ENCODE data around the gene BATF. TPM values are rescaled to one million over a fixed set of nuclear protein-coding genes. Genes with fewer than 3 reads are reported as not detected.
A peak's percentile ranks its signal among the peaks of the same experiment; 100 is the strongest.

Gene BATF
- total RNA-seq, 1 experiment from 2014 or later = not detected

DNA sequence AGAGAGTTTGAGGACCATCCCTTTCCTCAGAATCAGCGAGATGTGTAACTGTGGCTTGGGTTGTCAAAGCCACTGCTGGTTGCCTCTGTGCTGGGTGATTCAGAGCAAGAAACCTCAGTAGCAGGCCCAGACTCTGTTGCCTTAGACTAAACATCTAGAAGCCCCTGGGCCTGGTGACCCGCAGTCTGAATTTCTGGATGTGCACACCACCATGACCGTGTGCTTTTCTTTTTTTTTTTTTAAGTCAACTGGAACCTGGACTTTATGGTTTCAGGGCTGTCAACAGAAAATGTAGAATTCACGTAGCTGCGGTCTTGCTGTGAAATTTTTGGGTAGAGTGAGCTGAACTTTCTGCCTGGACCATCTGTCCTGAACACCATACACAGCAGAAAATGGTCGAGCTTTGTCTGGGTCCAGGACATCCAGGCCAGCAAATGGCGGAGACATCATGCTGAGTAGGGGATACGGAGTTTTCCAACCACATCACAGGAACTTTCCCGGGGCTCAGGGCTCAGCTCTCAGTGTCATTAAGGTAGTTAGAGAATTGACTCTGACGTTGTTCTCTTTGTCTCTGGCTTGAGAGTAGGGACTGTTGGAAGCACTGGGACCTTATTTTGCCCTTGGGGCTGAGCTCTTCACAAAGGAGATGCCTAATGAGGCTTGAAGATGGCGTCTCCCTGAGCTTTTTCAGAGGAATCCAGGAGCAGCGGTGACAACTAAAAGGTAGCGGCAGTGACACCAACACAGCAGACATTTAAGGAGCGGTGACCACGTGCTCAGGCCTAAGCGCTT lies 23.0 kb upstream of the BATF start:
- DNase-seq (ENCODE audit: low spot score) = no peak

DNA sequence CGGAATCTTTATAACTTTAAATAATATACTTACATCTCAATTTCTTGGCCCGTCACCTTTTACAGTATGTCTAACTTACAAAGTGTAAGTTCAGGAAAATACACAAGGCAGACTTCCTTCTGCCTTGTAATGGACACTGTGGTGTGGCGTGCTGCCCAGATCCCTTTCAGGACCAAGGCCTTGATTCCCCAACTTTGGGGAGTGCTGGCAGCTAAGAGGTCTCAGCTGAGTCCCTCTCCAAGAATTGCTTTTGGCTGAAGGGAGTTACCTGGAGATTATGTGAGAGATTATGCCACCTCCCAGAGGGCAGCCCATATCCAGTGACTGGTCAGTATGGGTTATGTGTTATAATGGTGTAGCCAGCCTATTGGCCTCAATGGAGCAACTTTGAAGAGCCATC lies 21.2 kb upstream of the BATF start:
- no peak for DNase-seq (ENCODE audit: low spot score)

DNA sequence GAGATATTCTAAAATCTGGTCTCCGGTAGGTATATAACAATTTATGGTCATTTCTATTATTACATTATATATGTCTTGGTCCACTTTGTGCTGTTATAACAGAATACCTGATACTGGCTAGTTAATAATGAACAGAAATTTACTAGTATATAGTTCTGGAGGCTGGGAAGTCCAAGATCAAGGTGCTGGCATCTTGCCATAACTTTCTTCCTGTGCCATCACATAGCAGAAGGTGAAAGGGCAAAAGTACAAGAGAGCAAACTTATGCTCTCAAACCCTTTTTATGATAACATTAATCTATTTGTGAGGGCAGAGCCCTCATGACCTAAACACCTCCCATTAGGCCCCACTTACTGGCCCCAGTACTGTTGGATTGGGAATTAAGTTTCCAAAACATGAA lies 17.9 kb upstream of the BATF start:
- DNase-seq (ENCODE audit: low spot score) = no peak

DNA sequence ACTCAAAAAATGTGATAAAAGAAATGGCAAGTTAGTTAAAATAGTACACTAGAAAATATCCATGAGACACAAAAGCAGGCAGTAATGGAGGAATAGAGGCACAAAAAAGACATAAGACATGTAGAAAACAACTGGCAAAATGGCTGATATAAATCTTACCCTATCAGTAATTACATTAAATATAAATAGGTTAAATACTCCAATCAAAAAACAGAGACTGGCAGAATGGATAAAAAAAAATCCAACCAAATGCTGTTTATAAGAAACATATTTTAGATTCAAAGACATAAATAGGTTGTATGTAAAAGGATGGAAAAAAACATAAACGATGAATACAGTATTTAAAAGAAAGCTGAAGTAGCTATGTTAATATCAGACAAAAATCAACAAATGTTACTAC lies 15.3 kb upstream of the BATF start:
- DNase-seq (ENCODE audit: low spot score) = no peak

DNA sequence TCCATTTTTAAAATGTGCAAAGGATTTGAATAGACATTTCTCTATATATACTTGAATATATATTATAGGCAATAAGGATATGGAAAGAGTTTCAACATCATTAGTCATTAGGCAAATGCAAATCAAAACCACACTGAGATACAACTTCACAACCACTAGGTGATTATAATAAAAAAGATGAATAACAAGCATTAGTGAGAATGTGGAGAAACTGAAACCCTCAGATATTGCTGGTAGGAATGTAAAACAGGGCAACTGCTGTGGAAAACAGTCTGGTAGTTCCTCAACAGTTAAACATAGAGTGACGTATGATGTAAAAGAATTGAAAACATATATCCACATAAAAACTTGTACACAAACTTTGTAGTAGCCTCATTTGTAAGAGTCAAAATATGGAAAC lies 11.7 kb upstream of the BATF start:
- no peak for DNase-seq (ENCODE audit: low spot score)

DNA sequence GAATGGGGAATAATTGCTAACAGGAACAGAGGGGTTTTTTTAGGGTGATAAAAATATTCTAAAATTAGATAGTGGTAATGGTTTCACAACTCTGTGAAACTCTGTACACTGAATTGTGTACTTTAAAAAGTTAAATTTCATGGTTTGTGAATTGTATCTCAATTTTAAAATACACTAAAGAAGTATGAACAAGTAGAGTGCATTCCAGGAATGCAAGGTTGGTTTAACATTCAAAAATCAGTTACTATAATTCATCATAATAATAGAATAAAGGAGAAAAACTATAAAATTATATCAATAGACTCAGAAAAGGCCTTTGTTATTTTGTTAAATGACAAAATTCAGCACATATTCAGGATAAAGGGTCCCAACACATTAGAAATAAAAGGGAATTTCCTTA lies 11.1 kb upstream of the BATF start:
- no peak for DNase-seq (ENCODE audit: low spot score)

DNA sequence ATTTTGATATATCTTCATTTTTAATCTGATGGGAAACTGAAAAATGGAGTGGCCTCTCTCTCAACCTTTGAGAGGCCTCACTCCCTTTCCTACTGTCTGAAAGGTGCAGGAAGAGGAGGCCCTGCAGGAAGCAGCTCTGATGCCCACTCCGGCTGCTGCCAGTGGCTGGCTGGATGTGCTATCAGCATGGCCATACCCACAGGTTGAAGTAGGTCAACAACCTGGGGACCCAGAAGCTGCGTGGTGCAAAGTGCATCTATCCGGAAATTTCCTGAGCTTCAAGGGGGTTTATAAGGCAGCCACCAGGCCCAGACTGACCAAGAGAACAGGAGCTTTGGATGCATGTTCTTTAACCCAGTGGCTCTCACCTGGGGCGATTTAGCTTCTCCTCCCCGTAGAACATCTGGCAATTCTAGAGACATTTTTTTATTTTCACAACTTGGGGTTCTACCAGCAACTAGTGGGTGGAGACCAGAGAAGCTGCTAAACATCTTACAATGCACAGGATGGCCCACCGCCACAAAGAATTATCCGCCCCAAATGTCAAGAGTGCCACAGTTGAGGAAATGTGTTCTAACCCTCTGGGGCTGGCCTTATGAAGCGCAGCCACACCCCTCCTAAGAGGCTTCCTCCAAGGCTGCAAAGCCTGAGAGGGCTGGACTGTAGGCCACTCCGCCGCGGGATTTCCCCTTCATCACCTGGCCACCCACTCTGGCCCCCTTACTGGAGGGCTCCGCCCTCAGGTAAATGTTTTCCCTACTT lies 8.2 kb upstream of the BATF start:
- no peak for DNase-seq (ENCODE audit: low spot score)

DNA sequence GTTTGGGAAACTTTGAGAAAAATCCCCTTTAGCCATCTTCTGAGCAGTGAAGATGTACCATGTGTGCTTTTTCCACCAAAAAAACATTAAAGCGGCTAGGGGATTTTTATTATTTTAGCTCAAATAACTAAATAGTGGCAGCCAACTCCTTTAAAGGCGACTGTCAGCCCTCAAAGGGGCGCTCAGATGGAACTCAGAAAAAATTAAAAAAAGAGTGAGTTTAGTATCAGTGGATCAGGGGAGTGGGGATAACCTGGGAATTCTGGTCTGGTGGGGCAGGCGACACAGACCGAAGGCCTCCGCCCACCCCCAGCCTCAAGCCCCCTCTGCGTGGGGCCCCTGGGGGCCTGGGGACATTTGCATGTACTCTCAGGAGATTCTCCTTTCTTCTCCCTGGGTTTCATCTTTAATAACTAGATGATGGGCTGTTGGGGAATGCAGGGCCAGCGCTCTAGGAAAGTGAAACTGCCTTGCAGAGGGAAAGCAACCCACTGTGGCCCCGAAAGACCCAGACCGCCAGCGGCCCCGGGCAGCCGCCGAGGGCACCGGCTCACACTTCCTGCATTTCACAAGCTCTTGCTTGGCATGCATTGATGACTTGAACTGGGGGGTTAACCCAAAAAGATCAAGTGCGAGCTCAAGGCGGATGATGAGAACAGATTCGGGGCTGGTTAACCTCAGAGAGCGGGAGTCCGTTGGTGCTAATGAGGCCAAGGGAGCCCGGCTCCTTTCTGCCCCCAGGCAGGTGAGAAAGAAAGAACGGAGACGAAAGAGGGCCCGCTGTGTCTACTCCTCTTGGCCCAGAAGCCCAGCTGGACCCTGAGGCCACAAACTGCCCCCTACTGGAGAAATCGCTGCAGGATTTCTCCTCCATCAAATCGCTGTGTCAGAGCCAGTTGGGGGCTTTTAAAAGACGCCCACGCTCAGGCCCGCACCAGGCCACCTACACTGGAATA lies 7.3 kb upstream of the BATF start:
- DNase-seq (ENCODE audit: low spot score) = no peak

DNA sequence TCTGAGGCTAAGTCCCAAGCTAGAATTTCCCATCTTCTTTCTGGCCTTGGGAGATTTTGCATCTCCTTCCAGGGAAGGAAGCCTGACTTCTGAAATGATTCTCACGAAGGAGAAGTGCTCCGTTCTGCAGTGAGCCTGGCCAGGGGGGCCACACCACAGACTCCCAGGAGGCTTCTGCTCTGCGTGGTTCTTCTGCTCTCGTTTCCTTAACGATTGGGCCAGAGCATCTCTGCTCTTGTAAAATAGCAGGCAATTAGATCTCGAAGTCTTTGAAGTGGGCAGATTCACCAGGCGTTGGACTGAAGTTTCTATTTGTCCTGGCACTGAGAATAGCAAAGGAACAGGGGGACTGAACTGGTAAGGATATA lies 6.7 kb upstream of the BATF start:
- DNase-seq (ENCODE audit: low spot score) = no peak

DNA sequence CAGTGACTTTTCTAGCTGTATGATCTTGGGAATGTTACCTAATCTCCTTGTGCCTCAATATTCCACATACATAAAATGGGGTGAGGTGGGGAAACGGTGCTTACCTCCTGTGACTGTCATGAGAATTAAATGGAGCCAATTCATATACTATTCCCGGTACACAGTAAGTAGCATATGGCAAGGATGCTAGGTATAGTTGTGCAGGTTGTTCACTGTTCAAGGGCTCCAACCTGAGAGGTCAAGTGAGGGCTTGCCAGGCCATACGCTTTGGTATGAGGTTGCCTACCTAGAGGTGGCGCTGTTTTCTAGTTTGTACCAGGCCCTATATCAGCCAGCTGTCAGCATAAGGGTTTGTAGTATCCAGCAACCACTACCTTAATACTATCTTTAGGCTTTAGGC lies 3.6 kb upstream of the BATF start:
- DNase-seq (ENCODE audit: low spot score) = no peak

DNA sequence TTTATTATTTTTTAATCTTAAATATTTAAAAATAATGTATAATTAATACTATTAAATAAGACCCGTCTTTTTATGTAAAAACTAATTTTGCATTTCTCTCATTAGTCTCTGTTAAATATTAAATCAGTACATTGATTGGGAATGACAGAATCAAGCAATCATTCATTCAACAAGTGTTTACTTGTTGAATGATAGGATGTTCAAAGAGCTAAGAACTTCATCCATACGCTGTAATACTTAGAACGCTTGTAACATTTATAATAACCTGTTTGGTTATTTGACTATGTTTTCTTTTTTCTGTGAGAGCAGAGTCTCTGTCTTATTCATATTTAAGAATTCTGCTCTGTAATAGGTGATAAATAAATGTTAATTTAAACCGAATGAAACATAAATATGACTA lies 2.9 kb upstream of the BATF start:
- no peak for DNase-seq (ENCODE audit: low spot score)

DNA sequence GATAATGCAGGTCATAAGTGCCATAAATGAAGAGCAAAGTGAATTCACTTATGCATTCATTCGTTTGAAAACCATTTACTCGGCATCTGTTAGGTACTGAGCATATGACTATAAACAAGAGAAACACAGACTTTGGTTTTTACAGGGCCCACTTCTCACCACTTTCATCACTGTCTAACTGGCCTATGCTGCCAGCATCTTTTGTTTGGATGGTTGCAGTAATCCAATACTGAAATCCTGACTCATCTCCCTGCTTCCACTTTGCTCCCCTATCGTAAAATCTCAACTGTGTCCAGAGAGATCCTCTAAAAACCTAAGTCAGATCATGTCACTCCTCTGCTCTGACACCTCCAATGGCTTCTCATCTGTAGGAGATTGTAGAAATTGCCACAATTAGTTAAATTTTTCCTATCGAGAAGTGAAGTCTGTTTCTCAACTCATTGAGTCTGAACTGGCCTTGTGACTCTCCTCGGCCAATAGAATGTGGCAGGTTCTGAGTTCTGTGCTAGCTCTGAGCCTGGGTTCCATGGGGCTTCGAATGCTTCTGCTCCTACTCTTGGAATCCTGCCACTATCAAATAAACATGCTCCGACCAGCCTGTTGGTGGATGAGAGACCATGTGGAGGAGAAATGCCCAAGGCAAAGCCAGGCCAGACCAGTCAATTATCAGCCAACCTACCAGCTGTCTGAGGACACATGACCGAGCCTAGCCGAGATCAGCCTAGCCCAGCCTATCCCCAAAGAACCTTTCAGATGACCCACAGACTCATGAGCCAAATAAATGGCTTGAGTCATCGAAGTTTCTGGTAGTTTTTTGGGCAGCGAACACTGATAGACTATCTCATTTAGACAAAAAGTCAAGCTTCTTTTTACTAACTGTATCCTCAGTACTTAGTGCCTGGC lies 2.2 kb upstream of the BATF start:
- peak; percentile 8 for DNase-seq (ENCODE audit: low spot score)

DNA sequence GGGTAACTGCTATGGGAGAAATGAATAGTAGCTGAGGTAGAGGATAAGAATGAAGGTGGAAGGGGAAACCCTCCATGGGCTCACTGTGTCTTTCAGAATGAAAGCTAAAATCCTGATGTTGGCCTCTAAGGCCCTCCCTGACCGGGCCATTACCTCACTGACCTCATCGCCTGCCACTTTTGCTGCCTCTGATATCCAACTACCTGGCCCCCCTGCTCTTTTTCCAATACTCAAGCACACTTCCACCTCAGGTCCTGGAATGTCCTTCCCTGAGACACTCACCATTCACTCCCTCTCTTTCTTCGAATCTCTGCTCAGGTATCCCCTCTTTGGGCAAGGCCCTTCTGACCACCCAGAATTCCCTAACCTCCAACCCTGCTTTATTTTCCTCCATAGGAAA lies 1.4 kb upstream of the BATF start:
- DNase-seq (ENCODE audit: low spot score) = no peak

DNA sequence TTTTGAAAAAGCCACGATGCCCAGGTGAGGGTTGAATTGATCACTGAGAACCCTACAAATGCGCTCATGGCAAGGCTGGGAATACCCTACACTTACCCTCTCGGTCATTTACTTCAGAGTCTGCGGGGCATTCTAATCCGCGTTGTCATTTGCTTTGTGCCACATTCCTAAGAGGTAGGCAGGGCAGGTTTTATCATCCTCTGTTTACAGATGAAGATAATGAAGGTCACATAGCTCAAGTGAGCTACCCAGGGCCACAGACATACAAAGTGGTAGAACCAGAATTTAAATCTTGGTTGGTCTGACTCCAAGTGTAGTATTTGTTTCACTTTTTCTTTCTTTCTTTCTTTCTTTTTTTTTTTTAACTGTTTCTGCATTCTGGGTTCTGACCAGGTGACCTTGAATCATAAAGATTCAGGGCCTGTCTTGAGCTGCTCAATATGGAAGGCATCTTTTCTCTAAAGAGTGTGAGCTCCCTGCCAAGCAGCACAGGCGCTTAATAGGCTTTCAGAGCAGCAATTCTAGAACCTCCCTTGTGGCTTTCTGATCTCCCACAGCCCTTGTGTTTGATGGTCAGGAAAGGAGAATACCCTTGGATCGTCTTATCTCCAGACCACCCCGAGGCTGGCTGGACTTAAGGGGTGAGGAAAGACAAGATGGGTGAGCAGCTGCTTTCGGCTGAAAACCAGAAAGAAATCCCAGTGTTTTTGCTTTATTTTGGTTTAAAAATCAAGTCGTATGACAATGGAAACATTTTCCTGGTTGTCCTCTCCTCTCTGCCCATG lies 662 bp upstream of the BATF start:
- no peak for DNase-seq (ENCODE audit: low spot score)

DNA sequence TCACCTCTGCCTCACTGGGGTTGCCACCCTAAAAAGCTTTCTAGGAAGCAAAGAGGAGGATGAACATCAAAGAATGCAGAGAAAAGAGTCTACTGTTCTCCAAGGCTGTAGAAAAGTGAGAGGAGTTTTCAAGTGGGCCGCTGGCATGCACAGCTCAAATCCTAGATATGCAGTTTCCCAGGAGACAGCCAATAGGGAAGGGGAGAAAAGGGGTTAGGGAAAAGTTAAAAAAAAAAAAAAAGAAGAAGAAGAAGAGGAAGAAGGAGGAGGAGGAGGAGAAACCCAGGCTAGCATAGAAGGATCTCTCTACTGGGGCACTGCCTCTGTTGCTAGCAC lies 682 bp downstream of the BATF start:
- no peak for DNase-seq (ENCODE audit: low spot score)

DNA sequence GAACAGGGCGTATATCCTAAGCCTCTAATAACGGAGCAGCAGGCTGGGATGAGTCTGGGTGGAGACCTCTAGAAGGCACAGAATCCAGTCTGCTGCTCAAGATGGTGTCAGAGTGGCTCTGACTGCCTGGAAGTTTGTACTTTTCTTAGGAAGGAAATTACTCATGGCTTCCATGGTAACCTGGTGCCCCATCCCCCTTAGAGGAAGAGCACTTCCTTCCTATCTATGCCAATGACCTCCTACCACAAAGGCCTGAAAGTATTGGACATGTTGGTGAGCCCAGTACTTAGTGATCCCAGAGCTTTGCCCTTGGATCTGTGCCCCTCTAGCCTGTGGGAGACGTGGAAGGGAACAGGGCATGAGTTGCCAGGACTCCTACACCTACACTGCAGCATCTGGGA lies 1.5 kb downstream of the BATF start:
- DNase-seq (ENCODE audit: low spot score) = peak; percentile 49

DNA sequence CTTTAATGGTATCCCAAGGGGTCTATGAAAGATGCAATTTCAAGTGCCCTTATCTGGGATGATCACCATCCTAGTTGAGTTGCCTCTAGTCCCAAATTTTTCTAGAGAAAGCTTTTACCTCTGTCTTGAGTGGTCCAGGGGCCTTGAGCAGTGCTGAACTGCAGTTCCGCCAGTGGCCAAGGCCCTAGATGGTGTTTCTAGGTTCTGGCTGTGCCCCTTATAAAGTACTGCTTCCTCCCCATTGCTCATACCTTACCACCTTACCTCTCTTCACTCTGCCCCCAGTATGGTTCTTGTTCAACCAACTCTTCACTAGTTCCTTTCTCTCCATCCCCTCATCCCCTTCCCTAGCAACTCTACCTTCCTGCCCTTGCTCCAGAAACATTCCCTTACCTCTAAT lies 3.7 kb downstream of the BATF start:
- no peak for DNase-seq (ENCODE audit: low spot score)

DNA sequence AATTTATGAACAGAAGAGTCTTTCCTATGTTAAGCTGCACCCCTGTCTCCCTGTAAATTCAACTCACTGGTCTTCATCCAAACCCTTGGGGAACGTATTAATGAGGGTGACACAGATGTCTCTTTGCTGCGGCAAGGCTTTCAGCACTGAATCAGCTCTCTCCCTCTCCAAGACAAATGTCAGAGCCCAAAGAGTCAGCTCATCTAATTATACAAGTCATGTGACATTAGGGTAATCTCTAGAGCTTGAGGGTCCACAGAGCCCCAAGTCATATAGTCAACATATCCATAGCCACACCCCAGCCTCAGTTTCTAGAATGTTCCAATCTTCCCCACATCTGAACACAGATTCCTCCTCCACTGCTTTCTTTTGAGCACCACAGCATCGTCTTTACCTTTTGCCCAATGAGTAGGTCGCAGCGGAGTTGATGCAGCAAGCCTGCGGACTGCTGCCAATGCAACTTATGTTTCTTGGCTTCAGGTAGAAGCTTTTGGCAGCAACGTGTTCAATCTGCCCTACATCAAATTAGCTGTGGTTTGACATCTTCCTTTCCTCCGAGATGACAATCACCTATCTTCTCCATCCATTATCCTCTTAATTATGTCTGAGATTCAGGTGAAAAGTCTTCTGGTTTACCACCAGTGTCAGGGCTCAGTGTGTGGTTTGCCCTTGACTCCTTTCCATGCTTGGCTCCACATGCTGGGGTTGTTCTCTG lies 5.3 kb downstream of the BATF start:
- no peak for DNase-seq (ENCODE audit: low spot score)

DNA sequence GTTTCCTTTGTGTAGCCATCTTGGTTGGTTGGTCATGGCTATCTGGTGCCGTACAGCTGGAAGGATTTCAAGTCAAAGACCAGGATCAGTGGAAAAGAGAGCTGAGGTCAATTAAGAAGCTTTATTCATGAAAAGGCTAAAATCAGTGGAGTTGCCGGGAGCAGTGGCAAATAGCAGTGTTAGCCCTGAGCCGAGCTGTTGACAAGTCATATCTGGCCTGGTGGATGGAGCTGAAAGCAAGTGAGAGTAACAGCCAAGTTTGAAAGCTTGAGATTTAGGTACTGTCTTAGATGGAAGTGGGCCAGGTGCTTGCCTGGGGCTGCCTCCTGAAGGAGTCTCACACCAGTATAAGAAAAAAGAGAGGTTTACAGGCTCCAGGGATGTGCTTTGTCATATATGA lies 9.0 kb downstream of the BATF start:
- no peak for DNase-seq (ENCODE audit: low spot score)
